Measurements from ENCODE around the gene TECTA.
"Not testable (repeated sequence)": the region's sequence is repeated elsewhere in the genome, so short reads cannot be mapped to it uniquely, and the experiment has no call there.

TECTA gene

DNA sequence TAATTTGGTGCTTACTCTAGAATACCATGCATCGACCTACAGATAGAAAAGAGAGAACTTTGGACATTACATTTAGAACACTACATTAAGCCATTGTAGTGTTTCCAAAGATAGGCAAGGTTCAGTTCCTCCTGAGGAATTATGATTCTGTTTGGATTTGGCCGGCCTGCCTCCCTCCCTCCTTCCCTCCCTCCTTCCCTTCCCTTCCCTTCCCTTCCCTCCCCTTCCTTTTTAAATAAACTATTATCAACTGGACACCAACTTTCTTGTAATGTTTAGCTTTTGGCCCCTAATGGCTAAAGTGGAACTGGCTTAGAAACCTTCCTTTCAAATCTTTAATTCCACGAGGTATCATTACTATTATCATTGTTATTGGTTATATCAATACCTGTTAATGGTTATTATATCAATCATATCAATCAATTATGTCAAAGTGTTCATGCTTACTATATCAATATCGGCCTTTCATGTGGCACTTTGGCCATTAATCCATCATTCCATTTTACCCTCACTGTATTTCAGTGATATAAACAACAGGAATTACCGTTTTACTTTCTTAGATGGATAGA, 60.4 kb downstream of the TECTA start:
- no peak for FAIRE-seq

GRCh38 chr11:121163658-121164308, 62.7 kb downstream of the TECTA start:
- DNase-seq (ENCODE audit: insufficient read length, low spot score) (no peak), FAIRE-seq (no peak)

More for the DNA sequence above, 60.4 kb downstream of the TECTA start:
- DNase-seq (ENCODE audit: insufficient read length, low spot score), result no peak

- FAIRE-seq; DNase-seq (ENCODE audit: insufficient read length, low spot score): not testable (repeated sequence)
Measured at GRCh38 chr11:121177629-121178028, 76.6 kb downstream of the TECTA start.

DNA sequence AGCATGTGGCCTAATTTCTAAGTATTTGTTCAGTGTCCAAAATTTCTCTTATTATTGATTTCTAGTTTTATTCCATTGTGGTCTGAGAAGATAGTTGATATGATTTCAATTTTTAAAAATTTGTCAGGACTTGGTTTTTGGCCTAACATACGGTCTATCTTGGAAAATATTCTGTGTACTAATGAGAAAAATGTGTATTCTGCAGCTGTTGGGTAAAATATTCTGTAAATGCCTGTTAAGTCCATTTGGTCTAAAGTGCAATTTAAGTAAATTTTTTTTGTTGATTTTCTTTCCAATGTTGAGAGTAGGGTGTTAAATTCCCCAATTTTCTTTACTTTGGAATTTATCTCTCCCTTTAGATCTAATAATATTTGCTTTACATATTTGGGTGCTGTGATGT, 78.3 kb downstream of the TECTA start:
- no peak for FAIRE-seq

GRCh38 chr11:121180183-121180582, 79.1 kb downstream of the TECTA start:
- DNase-seq (ENCODE audit: insufficient read length, low spot score) (no peak), FAIRE-seq (no peak)

More for the DNA sequence above, 78.3 kb downstream of the TECTA start:
- DNase-seq (ENCODE audit: insufficient read length, low spot score), result no peak

GRCh38 chr11:121188776-121189175, 87.7 kb downstream of the TECTA start:
- no peak for FAIRE-seq
- DNase-seq (ENCODE audit: insufficient read length, low spot score), result no peak

DNA sequence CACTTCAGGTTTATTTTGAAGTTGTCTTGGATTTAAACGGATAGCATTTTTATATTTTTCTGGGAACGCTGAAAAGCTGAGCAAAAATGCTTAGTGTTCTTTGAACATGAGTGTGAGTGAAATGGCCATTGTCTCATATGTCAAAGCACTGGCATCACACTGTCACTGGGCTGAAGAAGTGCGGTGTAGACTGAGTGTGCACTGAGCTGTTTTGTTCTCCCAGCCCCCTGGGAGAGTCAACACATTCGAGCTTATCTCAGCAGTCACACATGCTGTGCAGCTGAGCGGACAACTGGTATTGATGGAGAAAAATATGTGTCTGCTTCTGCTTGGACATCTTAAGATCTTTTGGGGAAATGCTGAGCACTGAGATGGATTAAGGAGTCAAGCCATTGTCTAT, 90.8 kb downstream of the TECTA start:
- DNase-seq (ENCODE audit: insufficient read length, low spot score) (no peak), FAIRE-seq (no peak)

- FAIRE-seq (no peak), DNase-seq (ENCODE audit: insufficient read length, low spot score) (peak; percentile 62)
Measured at GRCh38 chr11:121194731-121195596, 93.9 kb downstream of the TECTA start.

- DNase-seq (ENCODE audit: insufficient read length, low spot score), result no peak
- FAIRE-seq, result no peak
Measured at GRCh38 chr11:121198491-121198890, 97.4 kb downstream of the TECTA start.

DNA sequence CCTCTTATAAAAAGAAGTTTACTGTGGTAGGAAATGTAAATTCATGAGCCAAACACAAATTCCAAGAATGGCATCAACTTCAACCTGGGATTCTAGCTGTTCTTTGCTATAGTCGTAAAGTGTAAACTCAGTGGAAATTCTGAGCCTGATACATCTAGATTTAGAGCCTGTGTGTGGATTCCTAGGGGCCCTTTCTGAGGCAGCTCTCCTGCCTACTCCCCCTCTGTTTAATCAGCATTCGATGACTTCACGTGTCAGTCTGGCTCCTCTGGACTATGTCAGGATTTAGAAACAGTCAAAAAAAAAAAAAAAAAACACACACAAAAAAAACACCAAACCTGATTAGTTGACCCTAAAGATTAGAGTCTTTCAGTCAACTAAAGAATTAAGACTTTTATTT, 98.5 kb downstream of the TECTA start:
- DNase-seq (ENCODE audit: insufficient read length, low spot score) (no peak), FAIRE-seq (no peak)

GRCh38 chr11:121206810-121207209, 105.8 kb downstream of the TECTA start:
- FAIRE-seq, result no peak
- DNase-seq (ENCODE audit: insufficient read length, low spot score), result no peak

GRCh38 chr11:121207485-121208115, 106.6 kb downstream of the TECTA start:
- no peak for DNase-seq (ENCODE audit: insufficient read length, low spot score)
- FAIRE-seq, result no peak

- FAIRE-seq (no peak), DNase-seq (ENCODE audit: insufficient read length, low spot score) (no peak)
Measured at GRCh38 chr11:121210445-121211080, 109.5 kb downstream of the TECTA start.

DNA sequence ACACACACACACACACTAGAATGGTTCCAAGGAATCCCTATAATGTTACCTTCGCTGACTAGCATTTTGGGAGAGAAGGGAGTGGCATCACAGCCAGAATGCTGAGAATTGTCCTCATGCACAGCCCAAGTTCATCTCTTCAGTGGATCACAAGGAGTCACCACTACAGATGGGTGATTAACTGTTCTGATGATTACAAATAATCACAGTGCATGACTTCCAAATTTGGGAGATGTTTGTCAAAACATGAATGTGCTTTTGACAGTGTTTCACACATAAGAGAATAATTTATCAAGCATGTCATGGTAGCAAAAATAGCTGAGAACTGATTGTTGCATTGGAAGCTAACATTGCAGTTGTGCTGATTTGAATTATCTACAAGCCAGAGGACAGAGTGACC, 110.6 kb downstream of the TECTA start:
- FAIRE-seq (no peak), DNase-seq (ENCODE audit: insufficient read length, low spot score) (no peak)

DNA sequence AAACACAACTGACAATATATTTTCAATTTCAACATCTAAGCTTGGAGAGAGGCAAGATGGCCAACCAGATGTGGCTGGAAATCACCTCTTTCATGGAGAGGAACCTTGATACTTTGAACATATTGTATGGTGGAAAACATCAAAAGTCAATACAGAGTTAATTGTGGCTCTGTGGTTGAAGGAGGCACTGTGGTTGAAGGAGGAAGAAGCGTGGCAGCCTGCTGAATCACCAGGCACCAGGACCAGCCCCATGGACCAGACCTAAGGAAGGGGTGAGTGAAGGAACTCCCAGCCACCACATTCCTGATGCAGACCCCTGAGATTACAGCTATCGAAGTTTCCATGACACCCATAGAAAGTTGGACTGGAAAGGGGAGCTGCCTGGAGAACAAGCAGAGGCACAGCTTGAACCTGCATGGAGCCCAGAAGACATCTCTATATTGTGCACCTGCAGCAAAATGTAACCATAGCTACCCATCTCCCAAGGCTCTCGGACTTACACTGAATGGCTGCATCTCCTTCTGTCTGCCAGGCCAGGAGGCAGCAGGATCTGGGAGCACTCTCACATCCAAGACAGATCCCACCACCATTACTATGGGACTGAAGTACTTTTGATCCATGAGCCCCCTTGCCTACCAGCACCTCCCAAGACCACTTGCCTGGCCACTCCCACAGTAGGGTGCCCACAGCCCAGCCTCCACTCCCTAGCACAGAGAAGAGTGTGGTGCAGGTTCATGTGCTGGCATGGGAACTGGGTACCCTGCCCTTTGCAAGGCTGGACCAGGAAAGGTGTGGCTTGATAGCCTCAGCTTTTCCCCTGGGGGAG, 111.7 kb downstream of the TECTA start:
- no peak for DNase-seq (ENCODE audit: insufficient read length, low spot score)
- FAIRE-seq, result no peak

GRCh38 chr11:121213362-121213893, 112.4 kb downstream of the TECTA start:
- FAIRE-seq (no peak), DNase-seq (ENCODE audit: insufficient read length, low spot score) (no peak)

- FAIRE-seq, result no peak
- no peak for DNase-seq (ENCODE audit: insufficient read length, low spot score)
Measured at GRCh38 chr11:121214861-121215260, 113.8 kb downstream of the TECTA start.

GRCh38 chr11:121221496-121222200, 120.6 kb downstream of the TECTA start:
- no peak for FAIRE-seq
- DNase-seq (ENCODE audit: insufficient read length, low spot score), result no peak

DNA sequence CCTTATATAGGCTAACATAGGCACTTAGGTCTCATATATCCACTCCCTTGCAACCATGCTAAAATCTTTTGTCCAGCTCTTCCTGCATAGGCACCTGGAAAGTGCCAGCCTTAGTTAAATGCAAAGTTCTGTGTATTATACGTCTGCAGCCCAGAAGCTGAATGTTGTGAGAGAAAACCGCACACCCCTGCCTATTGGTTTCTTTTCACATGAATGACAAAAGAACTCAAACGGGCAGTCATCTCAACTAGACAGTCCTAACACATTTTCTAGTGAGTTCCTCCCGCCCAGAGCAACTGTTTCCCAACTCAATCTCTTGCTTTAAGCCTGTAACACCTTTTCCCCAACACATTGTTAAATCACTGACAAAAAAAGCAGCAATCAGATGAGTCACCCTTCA, 122.1 kb downstream of the TECTA start:
- FAIRE-seq (no peak), DNase-seq (ENCODE audit: insufficient read length, low spot score) (no peak)

Data from HTR-8/SVneo (cell line).